Spleen (tissue), 7 donors: ENCODE results near the gene FBXW7.

ENCODE experiments used
- POLR2A ChIP-seq, 3 donors: fragments of 450-650 bp; IDR thresholded peaks; one replicate each; pipeline ENCODE4 v1.5.1; 2017; ENCODE audit warnings: antibody characterized with exemption in 3 of 3, mild to moderate bottlenecking in 1 of 3
- POLR2AphosphoS5 ChIP-seq, 3 donors: sonication (generic); formaldehyde crosslinking; IDR thresholded peaks; one replicate each; pipeline ENCODE4 v1.5.1; 2017; ENCODE audit warnings: antibody characterized with exemption in 3 of 3
- TF ChIP-seq, protein P1 (sequence below), 11 experiments: fragments of 200-600 bp in 7 of 11; fragments of 450-650 bp in 4 of 11; sonication (generic) in 4 of 11; IDR thresholded peaks in 8 of 11; conservative IDR thresholded peaks in 3 of 11; 1 replicate in 7 of 11; 2 replicates in 4 of 11; pipeline versions ENCODE4 v1.4.0 to v1.8.0; 2016 to 2021; ENCODE audit warnings: antibody characterized with exemption in 11 of 11, inconsistent platforms in 4 of 11, mild to moderate bottlenecking in 1 of 11
- donor health status: DM: no; HTN: no; CAD: no; lungs with moderate emphysema.
- donor health status: DM: no; HTN: no; CAD: no.
- donor health status: DM: no; HTN: no; CAD: no.

DNA sequence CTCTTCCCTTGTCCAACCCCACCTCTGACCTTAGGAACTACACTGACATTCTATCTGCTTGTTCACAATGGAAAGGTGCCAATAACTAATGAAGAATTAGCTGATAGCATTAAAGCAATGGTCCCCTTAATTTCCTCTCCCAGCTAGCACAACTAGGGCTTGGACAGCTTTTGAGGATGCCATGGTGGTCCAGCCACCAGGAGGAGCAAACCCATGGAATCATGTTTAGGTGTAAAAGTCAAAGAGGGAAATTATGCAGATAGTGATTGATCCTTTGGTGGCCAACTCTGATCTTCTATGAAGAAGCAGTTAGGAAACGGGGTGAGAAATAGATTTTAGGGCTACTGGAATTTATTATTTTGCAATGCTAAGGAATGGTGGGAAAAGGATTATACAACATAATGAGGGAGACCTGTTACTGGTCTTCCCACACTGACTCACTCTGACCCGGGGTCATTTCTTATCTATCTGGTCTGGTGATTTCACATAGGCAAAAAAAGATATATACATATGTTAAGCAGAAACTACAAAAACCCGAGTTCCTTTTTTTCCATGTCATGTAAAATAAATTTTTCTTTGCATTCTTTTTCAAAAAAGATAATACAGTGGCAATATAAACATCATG, 45.8 kb upstream of the FBXW7 start:
- TF ChIP-seq, protein P1, sequence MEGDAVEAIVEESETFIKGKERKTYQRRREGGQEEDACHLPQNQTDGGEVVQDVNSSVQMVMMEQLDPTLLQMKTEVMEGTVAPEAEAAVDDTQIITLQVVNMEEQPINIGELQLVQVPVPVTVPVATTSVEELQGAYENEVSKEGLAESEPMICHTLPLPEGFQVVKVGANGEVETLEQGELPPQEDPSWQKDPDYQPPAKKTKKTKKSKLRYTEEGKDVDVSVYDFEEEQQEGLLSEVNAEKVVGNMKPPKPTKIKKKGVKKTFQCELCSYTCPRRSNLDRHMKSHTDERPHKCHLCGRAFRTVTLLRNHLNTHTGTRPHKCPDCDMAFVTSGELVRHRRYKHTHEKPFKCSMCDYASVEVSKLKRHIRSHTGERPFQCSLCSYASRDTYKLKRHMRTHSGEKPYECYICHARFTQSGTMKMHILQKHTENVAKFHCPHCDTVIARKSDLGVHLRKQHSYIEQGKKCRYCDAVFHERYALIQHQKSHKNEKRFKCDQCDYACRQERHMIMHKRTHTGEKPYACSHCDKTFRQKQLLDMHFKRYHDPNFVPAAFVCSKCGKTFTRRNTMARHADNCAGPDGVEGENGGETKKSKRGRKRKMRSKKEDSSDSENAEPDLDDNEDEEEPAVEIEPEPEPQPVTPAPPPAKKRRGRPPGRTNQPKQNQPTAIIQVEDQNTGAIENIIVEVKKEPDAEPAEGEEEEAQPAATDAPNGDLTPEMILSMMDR (IDR thresholded peaks at IDR 0.05 in 8 of 11, conservative IDR thresholded peaks at IDR 0.05 in 3 of 11): no peak
- TF ChIP-seq POLR2AphosphoS5 (IDR thresholded peaks at IDR 0.05): no peak
- no peak for TF ChIP-seq POLR2A (IDR thresholded peaks at IDR 0.05)
